ENCODE measurements around the gene SLC5A12.

The SLC5A12 gene

DNA sequence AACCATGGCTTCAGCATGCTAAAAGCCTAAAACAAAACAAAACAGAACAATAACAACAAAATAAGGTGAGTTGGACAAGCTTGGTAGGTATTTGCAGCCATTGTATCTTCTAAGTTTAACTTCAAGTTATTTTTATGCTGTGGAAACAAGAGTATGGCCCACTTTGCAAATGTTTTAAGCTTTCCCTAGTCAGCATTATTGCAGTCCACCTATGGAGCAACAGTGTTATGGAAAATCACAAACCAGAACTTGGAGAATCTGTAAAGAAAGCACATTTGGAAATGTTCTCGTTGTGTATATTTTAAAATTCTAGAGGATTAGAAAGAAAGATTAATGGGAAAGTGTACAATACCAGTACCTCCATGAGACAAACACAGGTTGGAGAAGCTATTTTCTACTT lies 7.4 kb upstream of the SLC5A12 start:
- TF ChIP-seq, protein P1, sequence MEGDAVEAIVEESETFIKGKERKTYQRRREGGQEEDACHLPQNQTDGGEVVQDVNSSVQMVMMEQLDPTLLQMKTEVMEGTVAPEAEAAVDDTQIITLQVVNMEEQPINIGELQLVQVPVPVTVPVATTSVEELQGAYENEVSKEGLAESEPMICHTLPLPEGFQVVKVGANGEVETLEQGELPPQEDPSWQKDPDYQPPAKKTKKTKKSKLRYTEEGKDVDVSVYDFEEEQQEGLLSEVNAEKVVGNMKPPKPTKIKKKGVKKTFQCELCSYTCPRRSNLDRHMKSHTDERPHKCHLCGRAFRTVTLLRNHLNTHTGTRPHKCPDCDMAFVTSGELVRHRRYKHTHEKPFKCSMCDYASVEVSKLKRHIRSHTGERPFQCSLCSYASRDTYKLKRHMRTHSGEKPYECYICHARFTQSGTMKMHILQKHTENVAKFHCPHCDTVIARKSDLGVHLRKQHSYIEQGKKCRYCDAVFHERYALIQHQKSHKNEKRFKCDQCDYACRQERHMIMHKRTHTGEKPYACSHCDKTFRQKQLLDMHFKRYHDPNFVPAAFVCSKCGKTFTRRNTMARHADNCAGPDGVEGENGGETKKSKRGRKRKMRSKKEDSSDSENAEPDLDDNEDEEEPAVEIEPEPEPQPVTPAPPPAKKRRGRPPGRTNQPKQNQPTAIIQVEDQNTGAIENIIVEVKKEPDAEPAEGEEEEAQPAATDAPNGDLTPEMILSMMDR (IDR thresholded peaks at IDR 0.05; ENCODE audit: low read depth, low read length): no peak
- in situ Hi-C loops (cut with HindIII; ENCODE audit: low sequenced_read_pairs): no loop called here
- DNase-seq (ENCODE audit: low read depth, low spot score): no peak
- H3K4me3 ChIP-seq (ENCODE audit: low read depth, low read length): no peak overlapping the region

DNA sequence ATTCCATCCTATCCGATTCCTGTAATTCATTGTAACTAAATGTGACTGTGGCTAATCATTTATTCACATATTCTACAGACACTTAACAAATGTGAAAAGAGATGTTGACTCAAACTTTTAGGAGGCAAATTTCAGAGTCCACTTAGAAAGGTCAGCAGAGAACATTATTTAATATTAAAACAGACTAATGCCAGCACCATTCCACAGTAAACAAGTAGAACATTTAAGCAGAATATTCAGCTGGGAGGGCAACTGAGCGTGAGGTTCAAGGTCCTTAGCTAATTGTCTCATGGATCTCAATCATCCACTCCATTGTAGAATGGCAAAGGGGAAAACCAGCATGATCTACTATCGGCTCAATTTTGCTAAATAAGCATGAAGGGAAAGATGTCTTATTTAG lies 5.1 kb upstream of the SLC5A12 start:
- TF ChIP-seq, protein P1 (IDR thresholded peaks at IDR 0.05; ENCODE audit: low read depth, low read length): no peak
- DNase-seq (ENCODE audit: low read depth, low spot score): no peak
- no peak overlapping the region for H3K4me3 ChIP-seq (ENCODE audit: low read depth, low read length)
- in situ Hi-C loops (cut with HindIII; ENCODE audit: low sequenced_read_pairs): no loop called here

DNA sequence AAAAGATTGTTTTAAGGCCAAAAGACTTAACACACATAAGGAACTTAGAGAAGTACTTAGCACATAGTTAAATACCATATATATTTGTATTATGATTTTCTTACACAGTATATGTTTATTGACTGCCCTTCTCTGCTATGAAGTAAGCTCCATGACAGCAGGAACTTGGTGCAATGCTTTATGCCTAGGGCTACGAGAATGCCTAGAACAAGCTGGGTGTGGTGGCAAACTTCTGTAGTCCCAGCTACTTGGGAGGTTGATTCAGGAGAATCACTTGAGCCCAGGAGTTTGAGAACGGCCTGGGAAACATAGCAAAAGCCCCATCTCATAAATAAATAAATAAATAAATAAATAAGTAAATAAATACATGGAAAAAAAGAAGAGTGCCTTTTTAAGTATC lies 1.9 kb downstream of the SLC5A12 start:
- TF ChIP-seq, protein P1 (IDR thresholded peaks at IDR 0.05; ENCODE audit: low read depth, low read length): no peak
- H3K4me3 ChIP-seq (ENCODE audit: low read depth, low read length): no peak overlapping the region
- in situ Hi-C loops (cut with HindIII; ENCODE audit: low sequenced_read_pairs): no loop called here
- DNase-seq (ENCODE audit: low read depth, low spot score): no peak

DNA sequence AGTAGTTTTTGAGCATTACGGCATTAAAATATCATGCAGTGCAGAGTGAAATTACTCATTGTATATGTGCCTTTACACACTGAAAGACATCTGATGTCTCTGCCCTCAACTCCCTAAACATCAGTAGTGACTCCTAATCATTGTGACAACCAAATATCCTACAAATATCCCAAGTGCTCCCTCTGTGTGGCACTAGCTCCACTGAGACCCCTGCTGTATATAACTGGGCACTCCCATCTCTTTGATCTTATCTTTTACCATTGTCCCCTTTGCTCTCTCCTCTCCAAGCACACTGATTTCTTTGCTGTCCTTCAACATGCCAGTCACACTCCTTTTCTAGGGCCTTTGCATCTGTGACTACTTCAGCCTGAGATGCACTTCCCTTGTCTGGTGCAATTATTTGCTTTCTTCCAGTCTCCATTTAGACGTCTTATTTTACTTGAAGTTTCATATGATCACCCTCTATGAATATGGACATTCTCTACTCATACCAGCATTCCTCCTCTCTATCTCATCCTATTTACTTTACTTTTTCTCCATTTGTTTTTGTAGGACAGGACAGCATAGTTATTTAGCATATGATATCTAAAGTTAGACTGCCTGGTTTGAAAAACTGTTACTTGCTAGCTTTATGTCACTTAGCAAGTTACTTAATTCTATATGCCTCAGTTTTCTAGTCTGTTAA lies 2.4 kb downstream of the SLC5A12 start:
- TF ChIP-seq, protein P1 (IDR thresholded peaks at IDR 0.05; ENCODE audit: low read depth, low read length): no peak
- no peak overlapping the region for H3K4me3 ChIP-seq (ENCODE audit: low read depth, low read length)
- no peak for DNase-seq (ENCODE audit: low read depth, low spot score)
- in situ Hi-C loops (cut with HindIII; ENCODE audit: low sequenced_read_pairs): no loop called here

DNA sequence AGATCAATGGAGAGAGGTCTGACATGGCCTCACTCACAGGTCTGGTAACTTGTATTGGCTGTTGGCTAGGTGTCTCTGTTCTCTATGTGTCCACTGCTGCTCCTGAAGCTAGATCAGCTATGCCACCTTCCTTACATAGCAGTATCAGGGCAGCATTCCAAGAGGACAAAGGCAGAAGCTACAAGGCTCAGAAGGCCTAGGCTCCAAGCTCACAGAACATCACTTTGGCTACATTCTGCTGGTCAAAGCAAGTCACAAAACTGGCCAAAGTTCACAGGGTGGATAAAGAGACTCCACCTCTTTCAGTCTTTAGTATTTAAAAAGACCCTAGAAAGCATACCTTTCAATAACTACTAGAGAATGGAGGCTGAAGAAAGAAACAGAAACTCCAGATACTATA lies 4.1 kb downstream of the SLC5A12 start:
- in situ Hi-C loops (cut with HindIII; ENCODE audit: low sequenced_read_pairs): no loop called here
- no peak overlapping the region for H3K4me3 ChIP-seq (ENCODE audit: low read depth, low read length)
- no peak for DNase-seq (ENCODE audit: low read depth, low spot score)
- TF ChIP-seq, protein P1 (IDR thresholded peaks at IDR 0.05; ENCODE audit: low read depth, low read length): no peak

DNA sequence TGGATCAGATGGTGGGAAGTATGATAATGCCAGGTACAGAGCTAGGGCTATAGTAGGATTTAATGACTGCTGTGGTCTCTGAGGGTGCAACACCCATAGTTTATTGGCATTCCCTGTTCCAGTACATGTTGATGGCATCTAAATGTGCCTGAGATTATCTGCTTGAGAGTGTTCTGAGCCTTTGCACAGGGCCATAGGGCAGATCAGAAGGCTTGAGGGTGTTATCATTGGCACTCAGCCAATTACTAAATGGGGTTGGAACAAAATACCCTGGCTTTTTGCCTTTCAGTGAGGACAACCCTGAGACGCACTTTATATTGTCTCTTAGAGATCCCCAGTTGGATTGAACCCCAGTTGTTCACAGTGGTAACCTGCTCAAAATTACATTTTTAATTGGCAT lies 6.7 kb downstream of the SLC5A12 start:
- TF ChIP-seq, protein P1 (IDR thresholded peaks at IDR 0.05; ENCODE audit: low read depth, low read length): no peak
- in situ Hi-C loops (cut with HindIII; ENCODE audit: low sequenced_read_pairs): no loop called here
- DNase-seq (ENCODE audit: low read depth, low spot score): no peak
- H3K4me3 ChIP-seq (ENCODE audit: low read depth, low read length): no peak overlapping the region
